ENCODE data around the gene SYNGAP1.

DNA sequence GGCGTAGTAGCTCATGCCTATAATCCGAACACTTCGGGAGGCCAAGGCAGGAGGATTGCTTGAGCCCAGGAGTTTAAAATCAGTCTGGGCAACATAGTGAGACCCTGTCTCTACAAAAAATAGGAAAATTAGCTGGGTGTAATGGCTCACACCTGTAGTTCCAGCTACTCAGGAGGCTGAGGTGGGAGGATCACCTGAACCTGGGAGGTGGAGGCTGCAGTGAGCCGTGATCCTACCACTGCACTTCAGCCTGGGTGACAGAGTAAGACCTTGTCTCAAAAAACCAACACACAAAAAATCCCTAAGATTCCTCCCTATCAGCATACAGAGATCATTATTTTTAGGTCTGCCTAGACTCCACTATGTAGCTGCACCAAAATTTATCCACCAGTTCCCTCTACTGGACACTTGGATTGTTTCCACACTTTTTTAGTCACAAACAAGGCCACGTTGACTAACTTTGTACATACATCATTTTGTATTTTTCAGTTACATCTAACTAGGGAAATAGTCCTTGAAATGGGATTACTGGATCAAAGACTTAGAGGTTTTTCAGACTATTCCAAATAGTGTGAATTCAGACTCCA lies 12.6 kb upstream of the SYNGAP1 start:
- TF ChIP-seq, protein P1, sequence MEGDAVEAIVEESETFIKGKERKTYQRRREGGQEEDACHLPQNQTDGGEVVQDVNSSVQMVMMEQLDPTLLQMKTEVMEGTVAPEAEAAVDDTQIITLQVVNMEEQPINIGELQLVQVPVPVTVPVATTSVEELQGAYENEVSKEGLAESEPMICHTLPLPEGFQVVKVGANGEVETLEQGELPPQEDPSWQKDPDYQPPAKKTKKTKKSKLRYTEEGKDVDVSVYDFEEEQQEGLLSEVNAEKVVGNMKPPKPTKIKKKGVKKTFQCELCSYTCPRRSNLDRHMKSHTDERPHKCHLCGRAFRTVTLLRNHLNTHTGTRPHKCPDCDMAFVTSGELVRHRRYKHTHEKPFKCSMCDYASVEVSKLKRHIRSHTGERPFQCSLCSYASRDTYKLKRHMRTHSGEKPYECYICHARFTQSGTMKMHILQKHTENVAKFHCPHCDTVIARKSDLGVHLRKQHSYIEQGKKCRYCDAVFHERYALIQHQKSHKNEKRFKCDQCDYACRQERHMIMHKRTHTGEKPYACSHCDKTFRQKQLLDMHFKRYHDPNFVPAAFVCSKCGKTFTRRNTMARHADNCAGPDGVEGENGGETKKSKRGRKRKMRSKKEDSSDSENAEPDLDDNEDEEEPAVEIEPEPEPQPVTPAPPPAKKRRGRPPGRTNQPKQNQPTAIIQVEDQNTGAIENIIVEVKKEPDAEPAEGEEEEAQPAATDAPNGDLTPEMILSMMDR (IDR thresholded peaks at IDR 0.05), result no peak
- no peak for TF ChIP-seq POLR2A (IDR thresholded peaks at IDR 0.05)
- no peak for TF ChIP-seq POLR2AphosphoS5 (IDR thresholded peaks at IDR 0.05; ENCODE audit: insufficient read depth in 1 of 2, low read depth in 1 of 2)

Measured in vagina (tissue), 2 donors.